Measurements from ENCODE around the gene GUF1. TPM values are rescaled to one million over a fixed set of nuclear protein-coding genes. Genes with fewer than 3 reads are reported as not detected.

GUF1 gene, protein sequence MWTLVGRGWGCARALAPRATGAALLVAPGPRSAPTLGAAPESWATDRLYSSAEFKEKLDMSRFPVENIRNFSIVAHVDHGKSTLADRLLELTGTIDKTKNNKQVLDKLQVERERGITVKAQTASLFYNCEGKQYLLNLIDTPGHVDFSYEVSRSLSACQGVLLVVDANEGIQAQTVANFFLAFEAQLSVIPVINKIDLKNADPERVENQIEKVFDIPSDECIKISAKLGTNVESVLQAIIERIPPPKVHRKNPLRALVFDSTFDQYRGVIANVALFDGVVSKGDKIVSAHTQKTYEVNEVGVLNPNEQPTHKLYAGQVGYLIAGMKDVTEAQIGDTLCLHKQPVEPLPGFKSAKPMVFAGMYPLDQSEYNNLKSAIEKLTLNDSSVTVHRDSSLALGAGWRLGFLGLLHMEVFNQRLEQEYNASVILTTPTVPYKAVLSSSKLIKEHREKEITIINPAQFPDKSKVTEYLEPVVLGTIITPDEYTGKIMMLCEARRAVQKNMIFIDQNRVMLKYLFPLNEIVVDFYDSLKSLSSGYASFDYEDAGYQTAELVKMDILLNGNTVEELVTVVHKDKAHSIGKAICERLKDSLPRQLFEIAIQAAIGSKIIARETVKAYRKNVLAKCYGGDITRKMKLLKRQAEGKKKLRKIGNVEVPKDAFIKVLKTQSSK
- 10 to 100 TPM; 22.7 to 35.8 (median 31.8) TPM for polyA plus RNA-seq (ENCODE audit: insufficient read depth in 1 of 5, insufficient read length in 5 of 5, low replicate concordance in 1 of 5)
- long read RNA-seq, donor 1, full-length matches to known transcripts, result 4 of 4 reads
- long read RNA-seq, donor 1, partial matches to known transcripts, result 0 of 4 reads
- long read RNA-seq, donor 1, other reads (novel, unspliced or antisense), result 0 of 4 reads
- long read RNA-seq, donor 2, full-length matches to known transcripts, result 2 of 2 reads
- long read RNA-seq, donor 2, partial matches to known transcripts, result 0 of 2 reads
- long read RNA-seq, donor 2, other reads (novel, unspliced or antisense), result 0 of 2 reads
- long read RNA-seq, donor 3, result 0 reads
- long read RNA-seq, donor 4, partial matches to known transcripts, result 8 of 8 reads
- long read RNA-seq, donor 4, other reads (novel, unspliced or antisense), result 0 of 8 reads
- long read RNA-seq, donor 5, full-length matches to known transcripts, result 1 of 12 reads
- long read RNA-seq, donor 5, partial matches to known transcripts, result 11 of 12 reads
- long read RNA-seq, donor 5, other reads (novel, unspliced or antisense), result 0 of 12 reads
- long read RNA-seq, donor 6, full-length matches to known transcripts, result 3 of 3 reads
- long read RNA-seq, donor 6, partial matches to known transcripts, result 0 of 3 reads
- long read RNA-seq, donor 6, other reads (novel, unspliced or antisense), result 0 of 3 reads
- long read RNA-seq, donor 7, full-length matches to known transcripts, result 2 of 20 reads
- long read RNA-seq, donor 7, partial matches to known transcripts, result 7 of 20 reads
- long read RNA-seq, donor 7, other reads (novel, unspliced or antisense), result 11 of 20 reads
- long read RNA-seq, donor 8, result 0 reads

DNA sequence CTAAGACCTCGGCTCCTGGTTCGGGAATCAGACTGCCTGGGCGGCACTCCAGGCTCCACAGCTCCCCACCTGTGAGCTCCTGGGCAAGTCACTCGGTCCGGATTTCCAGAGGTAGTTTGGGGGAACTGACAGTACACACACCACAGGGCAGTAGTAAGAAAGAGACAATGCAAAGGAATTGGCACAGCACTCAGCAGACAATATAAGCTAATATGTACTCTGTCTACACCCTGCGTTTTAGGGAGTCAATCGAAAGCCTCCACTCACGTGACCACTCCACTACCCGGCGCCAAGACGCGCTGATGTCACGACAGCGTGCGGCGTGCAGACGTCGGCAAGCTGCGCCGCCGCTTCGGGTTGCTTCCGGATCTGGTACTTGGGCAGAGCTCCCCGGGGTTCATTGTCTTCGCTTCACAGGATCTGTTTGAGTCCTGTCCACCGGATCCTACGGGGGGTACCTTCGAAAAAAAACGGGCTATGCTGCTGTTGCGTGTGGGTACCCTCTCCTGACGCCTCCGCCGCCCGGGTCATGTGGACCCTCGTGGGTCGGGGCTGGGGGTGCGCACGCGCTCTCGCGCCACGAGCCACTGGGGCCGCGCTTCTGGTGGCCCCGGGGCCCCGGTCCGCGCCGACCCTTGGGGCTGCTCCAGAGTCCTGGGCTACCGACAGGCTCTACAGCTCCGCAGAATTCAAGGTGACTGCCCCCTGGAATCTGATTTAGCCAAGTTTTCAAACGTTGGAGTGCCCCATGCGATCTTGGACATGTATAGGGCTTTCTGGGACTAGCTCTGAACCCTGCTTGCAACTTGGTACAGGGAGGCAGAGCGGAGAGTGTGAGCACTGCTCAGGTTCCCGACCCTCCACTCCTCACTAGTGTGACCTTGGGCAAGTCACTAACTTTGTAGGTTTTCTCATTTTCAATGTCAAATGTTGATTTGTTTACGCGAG lies at the start of gene GUF1:
Gene GUF1, plus strand, starts transcription at position 327 of the 948 bp plus-strand sequence. Its CDS starts 203 bp downstream, at position 530.
- DNase-seq, result peak; percentile 92 to 93

DNA sequence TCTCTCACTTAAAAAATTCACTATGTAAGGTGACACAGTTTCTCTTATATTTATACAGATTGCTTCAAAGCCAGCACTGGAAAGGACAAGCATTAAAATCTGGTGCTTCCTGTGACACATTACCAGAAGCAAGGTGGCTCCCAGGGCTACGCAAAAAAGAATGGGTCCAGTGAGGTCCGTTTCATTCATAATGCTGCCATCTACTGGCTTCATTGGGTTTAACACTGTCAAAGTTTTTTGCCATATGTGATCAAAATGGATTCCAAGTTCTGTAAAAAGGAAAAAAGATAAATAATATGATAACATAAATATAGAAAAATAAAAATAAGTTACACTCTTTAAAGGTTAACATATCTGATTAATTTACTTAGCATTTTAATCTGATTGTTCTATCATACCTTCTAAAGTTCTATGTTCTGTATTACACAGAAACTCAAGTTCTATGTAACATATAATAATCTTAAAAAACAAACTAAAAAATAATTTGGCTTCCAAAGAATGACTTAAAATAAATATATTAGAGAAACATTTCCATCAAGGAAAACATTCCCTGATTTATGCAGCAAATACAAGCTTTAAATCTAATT lies 48.8 kb upstream of the GUF1 start:
- peak; percentile 8 to 10 for DNase-seq

DNA sequence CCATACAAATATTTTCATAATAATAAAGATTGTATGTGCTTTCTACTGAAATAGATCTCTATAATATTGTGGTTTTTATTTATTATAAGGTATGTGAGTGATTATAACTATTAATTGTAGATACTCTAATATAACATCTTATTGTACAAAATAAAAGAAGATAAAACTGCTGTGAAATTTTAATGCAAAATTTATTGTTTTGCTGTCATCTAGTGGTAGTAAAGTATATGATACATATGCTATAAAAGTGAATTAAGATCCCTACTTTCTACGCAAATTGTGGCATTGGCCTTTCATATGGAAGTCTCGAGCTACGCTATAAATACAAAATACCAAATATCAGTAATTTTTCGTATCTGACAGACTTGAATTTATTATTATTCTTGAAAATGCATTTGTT lies 46.1 kb upstream of the GUF1 start:
- DNase-seq, result no peak

DNA sequence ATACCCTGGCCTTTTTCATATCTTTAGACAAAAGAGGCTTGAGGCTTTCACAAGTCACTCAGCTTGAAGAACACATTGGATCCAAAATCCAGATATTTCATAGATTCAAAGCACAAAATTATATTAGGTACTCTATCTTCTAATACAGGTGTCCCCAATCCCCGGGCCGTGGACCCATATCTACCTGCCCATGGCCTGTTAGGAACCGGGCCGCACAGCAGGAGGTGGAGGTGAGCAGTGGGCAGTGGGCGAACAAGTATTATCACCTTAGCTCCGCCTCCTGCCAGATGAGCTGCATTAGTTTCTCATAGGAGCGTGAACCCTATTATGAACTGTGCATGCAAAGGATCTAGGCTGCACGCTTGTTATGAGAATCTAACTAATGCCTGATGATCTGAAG lies 45.5 kb upstream of the GUF1 start:
- no peak for DNase-seq

DNA sequence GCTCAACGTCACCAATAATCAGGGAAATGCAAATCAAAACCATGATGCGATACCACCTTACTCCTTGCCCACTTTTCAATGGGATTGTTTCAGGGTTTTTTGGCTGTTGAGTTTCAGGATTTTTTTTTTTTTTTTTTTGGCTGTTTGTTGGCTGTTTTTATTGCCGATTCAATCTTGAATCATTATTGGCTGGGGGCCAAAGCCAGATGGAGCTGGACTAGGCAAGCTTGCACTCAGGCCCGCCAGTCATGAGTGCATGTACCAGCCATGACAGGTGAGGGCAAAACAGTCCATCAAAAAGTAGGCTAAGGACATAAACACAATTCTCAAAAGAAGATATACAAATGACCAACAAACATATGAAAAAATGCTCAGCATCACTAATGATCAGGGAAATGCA lies 40.1 kb upstream of the GUF1 start:
- no peak for DNase-seq

DNA sequence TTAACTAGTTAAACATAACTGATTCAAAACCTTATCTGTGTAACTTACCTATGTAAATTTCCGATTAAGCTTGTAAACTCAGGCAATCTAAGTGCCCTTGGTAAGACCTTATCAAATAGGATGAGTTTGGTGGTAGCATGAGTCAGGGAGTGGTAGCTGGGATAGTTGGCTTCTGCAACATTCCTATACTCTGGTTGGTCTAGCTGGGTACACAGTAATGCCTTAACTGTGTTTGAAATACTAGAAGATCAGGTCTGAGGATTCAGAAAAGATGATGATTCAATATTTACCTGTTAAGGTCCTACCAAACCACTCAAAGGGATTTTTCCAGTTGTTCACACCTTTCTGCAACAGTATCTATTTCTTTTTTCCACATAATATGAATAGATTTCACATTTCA lies 32.1 kb upstream of the GUF1 start:
- DNase-seq, result no peak

DNA sequence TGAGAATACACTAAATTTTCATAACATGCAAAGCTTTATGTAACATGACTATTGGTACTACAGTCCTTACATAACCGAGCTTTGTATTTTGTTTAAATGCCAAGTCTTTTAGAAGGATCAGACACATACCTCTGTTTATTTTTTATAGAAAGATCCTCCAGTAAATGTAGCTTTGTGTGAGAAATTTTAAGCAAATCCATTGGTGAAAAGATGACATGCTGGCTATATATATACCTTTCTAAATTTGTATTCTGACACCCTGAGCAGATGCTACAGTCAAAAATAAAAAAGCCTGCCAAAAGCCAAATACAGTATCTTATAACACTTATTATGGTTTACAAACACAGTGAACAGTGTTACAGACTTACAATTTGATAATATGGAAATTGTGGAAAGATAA lies 26.8 kb upstream of the GUF1 start, which contains the start of gene YIPF7:
Gene YIPF7, minus strand, starts transcription at position 201 of the 400 bp plus-strand sequence. CDS start 1,525 bp downstream, outside the sequence.
- DNase-seq, result no peak

DNA sequence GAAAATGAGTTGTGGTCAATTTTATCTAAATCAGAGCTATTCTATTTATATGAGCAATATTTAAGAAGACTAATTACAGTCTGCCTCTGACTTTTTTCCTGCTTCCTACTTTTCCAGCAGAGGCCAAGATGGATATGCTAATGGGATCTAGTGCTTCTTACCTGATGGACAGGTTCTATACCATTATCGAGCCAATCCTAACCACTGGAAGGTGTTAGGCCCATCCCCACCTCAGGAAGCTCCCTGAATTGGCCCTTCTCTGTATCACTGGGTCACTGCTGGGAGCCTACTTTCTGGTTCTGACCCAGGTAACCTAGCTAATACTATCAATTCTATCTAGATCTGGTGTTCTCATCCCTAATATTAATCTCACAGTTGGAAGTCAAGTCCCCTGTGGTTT lies 26.2 kb upstream of the GUF1 start:
- DNase-seq, result no peak

DNA sequence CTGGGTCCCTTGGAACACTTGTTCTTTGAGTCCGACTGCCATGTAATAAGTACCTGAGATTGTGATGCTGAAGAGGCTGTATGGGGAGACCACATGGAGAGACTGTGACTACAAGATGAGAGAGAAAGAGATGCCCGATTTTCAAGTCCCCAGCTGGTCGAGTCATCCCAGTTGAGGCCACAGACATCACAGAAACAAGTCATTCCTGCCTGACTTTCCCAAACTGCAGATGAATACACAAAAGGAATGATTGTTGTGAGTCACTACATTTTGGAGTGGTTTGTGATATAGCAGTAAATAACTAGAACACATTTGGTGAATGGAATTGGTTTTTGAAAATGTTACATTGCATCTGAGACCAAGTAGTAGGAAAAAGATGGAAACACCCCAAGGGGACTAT lies 17.8 kb upstream of the GUF1 start:
- DNase-seq, result no peak

DNA sequence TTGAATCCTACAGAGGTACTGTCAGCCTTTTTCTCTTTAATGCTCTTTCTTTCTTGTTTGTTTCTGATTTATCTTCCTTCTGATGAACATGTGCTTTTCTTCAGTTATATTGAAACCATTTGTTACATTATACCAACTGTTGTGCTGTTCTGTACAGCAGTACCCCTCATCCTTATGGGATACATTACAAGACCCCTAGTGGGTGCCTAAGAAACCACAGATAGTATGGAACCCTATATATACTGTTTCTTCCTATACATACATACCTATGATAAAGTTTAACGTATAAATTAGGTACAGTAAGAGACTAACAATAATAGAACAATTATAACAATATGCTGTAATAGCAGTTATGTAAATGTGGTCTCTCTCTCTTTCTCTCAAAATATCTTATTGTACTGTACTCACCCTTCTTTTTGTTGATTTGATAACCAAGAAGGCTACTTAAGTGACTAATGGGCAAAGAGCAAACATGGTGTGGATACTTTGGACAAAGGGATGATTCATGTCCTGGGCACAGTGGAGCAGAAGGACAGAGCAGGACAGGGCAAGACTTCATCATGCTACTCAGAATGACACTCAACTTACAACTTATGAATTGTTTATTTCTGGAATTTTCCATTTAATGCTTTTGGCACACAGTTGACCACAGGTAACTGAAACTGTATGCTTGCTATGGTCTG lies 16.1 kb upstream of the GUF1 start:
- DNase-seq, result no peak

DNA sequence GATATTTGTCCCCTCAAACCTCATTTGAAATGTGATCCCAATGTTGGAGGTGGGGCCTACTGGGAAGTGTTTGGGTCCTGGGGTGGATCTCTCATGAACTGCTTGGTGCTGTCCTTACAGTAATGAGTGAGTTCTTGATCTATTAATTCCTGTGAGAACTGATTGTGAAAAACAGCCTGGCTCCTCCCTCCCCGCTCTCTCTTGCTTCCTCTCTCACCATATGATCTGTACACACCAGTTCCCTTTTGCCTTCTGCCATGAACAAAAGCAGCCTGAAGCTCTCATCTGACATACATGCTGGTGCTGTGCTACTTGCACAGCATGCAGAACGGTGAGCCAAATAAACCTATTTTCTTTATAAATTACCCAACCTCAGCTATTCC lies 15.6 kb upstream of the GUF1 start:
- DNase-seq, result no peak

DNA sequence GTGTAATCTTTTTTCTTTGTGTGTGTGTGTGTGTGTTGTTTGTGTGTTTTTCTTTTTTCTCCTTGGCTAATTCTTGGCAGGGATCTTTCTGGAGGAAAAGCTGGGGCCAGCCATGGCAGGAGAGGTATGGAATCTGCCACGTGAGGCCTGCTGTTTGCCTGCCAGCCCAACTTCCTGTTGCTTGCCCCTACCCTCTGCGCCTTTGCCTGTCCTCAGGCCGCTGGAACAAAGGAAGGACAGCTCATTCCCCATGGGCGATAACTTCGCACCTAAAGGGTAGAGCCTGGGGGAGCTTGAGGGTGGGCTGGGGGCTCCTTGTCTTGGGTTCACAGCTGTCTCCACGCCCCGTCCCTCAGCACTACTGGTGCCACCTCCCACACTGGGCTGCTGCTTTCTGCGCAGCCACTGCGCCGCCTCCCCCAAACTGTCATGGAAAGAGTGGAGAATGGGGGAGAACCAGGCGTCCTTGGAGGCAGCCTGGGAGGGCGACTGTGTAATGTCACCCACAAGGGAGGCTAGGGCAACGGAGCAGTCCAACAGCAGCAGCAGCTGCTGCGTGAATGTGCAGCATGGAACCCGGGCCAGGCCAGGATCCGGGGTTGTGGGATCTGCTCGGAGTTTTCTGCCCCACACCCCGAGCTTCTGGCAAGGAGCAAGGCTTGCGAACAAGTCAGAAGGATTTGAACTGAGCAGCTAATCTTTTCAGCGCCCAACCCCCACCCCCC lies 14.5 kb upstream of the GUF1 start:
- DNase-seq, result no peak

DNA sequence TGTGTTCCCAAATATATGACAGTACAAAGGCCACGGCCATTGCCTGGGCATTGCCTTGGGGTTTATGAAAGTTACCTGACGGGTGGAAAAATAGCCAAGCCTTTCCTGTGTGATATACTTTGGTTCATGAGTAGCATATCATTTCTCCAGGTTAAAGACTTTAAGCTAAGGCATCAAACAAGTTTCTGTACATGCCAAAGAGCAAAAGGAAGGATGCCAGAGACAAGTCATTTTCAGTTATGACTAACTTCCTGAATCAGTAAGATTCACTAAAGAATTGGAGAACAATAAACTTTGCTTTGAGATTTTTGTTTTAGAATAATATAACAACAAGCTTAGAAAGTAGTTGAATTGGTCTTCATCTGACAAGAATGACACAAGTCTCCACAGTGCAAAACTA lies 9.7 kb upstream of the GUF1 start:
- no peak for DNase-seq

DNA sequence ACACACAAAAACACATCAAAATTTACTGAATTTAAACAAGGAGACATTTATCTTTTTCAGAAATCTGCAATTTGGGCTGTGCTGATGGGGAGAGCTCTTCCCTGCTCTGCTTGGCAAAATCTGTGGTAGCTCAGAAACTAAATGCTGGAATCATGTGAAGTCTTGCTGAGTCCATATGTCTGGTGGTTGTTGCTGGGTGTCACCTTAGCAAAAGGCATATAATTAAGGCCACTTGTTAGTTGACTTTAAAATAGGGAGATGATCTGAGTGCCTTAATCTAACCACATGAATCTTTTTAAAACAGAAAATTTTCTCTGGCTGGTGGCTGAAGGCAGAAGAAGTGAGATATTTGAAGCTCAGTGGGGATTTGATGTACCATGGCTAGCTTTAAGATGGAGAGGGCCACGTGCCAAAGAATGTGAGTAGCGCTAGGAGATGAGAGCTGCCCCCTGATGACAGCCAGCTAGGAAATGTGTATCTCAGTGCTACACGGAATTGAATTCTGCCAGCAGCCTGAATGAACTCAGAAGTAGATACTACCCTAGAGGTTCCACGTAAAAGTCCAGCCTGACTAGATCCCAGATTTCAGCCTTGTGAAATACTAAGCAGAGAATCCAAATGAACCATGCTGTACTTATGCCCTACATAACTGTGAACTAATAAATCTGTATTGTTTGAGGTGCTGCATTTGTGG lies 7.6 kb upstream of the GUF1 start:
- no peak for DNase-seq

DNA sequence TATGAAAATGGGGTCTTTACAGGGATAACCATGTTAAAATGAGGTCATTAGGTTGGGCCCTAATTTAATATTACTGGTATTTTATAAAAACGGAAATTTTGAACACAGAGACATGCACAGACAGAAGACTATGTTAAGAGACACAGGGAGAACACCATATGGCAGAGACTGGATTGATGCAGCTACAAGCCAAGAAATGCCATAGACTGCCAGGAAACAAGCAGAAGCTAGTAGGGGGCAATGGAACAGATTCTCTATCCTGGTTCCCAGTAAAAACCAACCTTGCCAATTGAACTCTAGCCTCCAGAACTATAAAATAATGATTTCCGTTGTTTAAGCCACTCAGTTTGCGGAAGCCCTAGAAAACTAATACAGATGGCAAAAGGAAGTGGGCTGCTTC lies 6.6 kb upstream of the GUF1 start:
- DNase-seq, result no peak

DNA sequence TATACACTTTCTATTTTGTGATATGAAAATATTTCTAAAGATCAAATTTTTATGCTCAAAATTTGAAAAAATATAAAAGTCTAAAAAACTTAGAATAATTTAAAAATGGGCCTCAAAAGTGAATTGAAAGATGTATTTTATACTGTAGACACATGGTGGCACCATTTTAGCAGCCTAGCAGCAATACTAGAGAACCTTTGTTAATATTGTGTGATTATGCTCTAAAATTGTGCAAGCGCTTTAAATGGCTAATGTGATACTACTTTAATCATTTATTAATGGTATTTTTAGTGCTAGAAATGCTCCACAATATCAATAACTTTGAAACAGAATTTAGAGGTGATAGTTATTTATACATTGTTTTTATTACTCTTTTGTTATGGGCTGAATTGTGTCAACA lies 3.7 kb upstream of the GUF1 start:
- no peak for DNase-seq

DNA sequence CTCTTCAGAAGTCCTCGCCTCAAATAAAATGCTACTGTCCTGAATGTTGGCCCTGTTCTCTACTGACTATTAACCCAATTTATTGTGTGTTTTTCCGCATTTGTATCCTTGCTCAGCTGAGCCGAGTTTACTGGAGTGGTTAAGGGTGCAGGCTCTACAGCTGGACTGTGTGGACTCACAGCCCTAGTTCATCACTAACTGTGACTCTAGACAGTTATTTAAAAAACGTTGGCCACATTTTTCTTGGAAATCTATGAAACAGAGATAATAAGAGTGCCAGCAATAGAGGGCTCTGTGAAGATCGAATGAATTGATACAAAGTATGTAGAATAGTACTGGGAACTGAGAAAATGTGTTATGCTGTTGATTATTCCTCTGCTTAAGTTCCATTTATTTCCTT lies 2.9 kb upstream of the GUF1 start:
- DNase-seq, result no peak

DNA sequence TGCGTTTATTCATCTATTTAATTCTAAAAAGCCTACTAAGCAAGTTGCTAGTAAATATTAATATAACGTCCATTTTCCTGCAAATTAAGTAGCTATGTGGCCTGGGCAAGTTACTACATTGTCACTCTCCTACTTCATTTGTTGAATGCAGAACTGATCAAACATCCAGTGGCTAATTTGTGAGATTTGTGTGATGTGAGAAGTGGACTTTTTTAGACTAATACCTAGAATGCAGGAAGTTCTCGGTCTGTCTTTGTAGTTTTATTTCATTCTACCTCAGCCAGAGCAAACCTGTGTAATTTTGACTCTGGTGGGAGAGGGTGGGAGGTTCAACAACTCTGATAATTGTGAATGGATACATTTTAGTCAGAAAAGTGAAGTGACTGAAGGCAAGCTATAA lies 840 bp downstream of the GUF1 start:
- DNase-seq, result no peak
